ENCODE data around the gene LACC1. TPM values are rescaled to one million over a fixed set of nuclear protein-coding genes. Genes with fewer than 3 reads are reported as not detected.
A peak's percentile ranks its signal among the peaks of the same experiment; 100 is the strongest.

LACC1 gene
- total and polyA plus RNA-seq, 2 of the 13 experiments (the other 11 are each of a cell fraction or from before 2014, with no cell fraction given), result 0.92 to 1.7 TPM

GRCh38 chr13:43878892-43879754 is 581 bp upstream of the LACC1 start, which contains the start of gene CCDC122 (continued):
- TF ChIP-seq ZSCAN29 (CRISPR knock-in tag; conservative IDR thresholded peaks at IDR 0.05) (no peak), SNAPC2 (CRISPR knock-in tag; IDR thresholded peaks at IDR 0.05) (0 out of 2 replicates have a peak, but pooled peaks have one; percentile 39), BATF2 (CRISPR knock-in tag; IDR thresholded peaks at IDR 0.05) (peak; percentile 90; the same call in 1 of the 2 replicates), HINFP (CRISPR knock-in tag; IDR thresholded peaks at IDR 0.05; ENCODE audit: low read depth) (no peak), RAD21 (CRISPR knock-in tag; IDR thresholded peaks at IDR 0.05) (peak; percentile 24; the same call in 1 of the 2 replicates), ATF3 (CRISPR knock-in tag; IDR thresholded peaks at IDR 0.05) (peak; percentile 54; the same call in 1 of the 2 replicates), ZNF703 (CRISPR knock-in tag; IDR thresholded peaks at IDR 0.05; ENCODE audit: borderline replicate concordance) (peak; percentile 52; the same call in 1 of the 2 replicates), ELF4 (CRISPR knock-in tag; IDR thresholded peaks at IDR 0.05; ENCODE audit: borderline replicate concordance) (no peak), MEIS1 (CRISPR knock-in tag; IDR thresholded peaks at IDR 0.05; ENCODE audit: borderline replicate concordance) (0 out of 2 replicates have a peak, but pooled peaks have one; percentile 27), ZFAT (CRISPR knock-in tag; conservative IDR thresholded peaks at IDR 0.05) (no peak; the same call in 1 of the 2 replicates), MLXIP (CRISPR knock-in tag; IDR thresholded peaks at IDR 0.05; ENCODE audit: borderline replicate concordance) (no peak), ZNF510 (CRISPR knock-in tag; IDR thresholded peaks at IDR 0.05; ENCODE audit: low read depth) (no peak), XBP1 (CRISPR knock-in tag; IDR thresholded peaks at IDR 0.05) (no peak), NKX3-1 (CRISPR knock-in tag; IDR thresholded peaks at IDR 0.05) (no peak; the same call in 1 of the 2 replicates), TOE1 (CRISPR knock-in tag; IDR thresholded peaks at IDR 0.05) (no peak), BCLAF1 (IDR thresholded peaks at IDR 0.05) (no peak), ZNF562 (CRISPR knock-in tag; IDR thresholded peaks at IDR 0.05; ENCODE audit: borderline replicate concordance) (peak; percentile 70; the same call in 1 of the 2 replicates), POLR2AphosphoS5 (IDR thresholded peaks at IDR 0.05; ENCODE audit: low read depth, low read length) (peak; percentile 65), ATF7 (IDR thresholded peaks at IDR 0.05) (no peak), ATF7 (CRISPR knock-in tag; IDR thresholded peaks at IDR 0.05) (0 out of 2 replicates have a peak, but pooled peaks have one; percentile 18)

All from HepG2 (cell line).